C4-2B (cell line): ENCODE results near the gene STK11IP.
"Not testable (repeated sequence)": the region's sequence is repeated elsewhere in the genome, so short reads cannot be mapped to it uniquely, and the experiment has no call there.

Experiments used
- H3K27ac ChIP-seq: fragments of 450-650 bp; 2 replicates; pipeline ENCODE4 v1.5.1; 2017
- ZFX ChIP-seq: fragments of 450-650 bp; IDR thresholded peaks from 2 replicates; pipeline ENCODE4 v1.6.1; 2017
- TF ChIP-seq, protein P1 (sequence below): fragments of 450-650 bp; conservative IDR thresholded peaks from 2 replicates; pipeline ENCODE4 v1.5.1; 2017; ENCODE audit warnings: mild to moderate bottlenecking

The STK11IP gene

DNA sequence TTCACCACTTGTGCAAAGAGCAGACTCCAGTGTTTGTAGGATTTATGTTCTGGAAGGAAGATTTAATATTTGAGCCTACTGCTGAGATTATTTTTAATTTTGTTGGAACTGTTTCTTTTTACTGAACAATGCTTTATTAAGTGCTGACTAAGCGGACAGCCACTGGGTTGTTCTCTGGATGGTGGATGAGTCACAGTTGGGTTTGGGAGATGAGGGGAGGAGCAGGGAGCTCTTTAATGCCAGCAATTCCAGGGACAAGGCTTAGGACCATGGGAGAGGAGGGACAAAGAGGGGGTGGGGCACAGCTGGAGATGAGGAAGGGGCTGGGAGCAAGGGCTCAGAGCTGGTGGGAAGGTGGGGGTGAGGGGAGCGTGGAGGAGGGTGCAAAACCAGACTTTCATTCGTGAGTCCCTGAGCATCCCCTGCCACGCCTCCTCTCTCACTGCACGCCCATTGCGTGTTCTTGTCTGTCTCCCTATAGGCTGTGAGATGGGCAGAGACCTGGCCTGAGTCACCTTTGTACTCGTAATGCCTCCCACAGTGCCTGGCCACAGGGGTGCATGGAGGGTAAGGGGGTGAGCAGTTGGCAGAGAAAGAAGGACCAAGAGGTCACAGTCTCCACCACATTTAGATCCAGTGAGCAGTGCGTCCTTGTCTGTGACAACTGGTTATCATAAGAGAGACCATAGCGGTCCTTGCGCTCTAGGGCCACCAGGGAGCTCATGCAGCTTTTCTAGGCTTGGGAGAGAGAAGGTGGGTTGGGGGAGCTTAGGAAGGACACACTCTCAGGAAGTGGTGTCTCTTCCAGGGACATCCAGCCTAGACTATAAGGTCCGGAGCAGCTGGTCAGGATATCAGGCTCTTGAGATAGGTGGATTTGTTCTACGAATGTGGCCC is 48.2 kb downstream of the STK11IP start:
- TF ChIP-seq, protein P1, sequence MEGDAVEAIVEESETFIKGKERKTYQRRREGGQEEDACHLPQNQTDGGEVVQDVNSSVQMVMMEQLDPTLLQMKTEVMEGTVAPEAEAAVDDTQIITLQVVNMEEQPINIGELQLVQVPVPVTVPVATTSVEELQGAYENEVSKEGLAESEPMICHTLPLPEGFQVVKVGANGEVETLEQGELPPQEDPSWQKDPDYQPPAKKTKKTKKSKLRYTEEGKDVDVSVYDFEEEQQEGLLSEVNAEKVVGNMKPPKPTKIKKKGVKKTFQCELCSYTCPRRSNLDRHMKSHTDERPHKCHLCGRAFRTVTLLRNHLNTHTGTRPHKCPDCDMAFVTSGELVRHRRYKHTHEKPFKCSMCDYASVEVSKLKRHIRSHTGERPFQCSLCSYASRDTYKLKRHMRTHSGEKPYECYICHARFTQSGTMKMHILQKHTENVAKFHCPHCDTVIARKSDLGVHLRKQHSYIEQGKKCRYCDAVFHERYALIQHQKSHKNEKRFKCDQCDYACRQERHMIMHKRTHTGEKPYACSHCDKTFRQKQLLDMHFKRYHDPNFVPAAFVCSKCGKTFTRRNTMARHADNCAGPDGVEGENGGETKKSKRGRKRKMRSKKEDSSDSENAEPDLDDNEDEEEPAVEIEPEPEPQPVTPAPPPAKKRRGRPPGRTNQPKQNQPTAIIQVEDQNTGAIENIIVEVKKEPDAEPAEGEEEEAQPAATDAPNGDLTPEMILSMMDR = no peak
- TF ChIP-seq ZFX = no peak
- H3K27ac ChIP-seq = no peak overlapping the region

DNA sequence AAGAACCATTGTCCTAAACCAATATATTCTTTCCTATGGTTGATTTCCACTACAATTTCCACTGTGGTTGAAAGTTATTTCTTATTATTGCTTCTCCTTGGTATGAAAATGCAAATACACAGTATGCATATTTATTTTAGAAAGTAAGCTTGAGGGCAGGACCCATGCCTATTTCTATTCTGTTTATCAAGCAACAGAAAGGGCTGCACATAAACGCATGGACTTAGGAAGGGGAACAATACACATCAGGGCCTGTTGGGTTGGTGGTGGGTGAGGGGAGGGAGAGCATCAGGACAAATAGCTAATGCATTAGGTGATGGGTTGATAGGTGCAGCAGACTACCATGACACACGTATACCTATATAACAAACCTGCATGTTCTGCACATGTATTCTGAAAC is 50.5 kb downstream of the STK11IP start:
- TF ChIP-seq, protein P1 = no peak
- no peak for TF ChIP-seq ZFX
- no peak overlapping the region for H3K27ac ChIP-seq

DNA sequence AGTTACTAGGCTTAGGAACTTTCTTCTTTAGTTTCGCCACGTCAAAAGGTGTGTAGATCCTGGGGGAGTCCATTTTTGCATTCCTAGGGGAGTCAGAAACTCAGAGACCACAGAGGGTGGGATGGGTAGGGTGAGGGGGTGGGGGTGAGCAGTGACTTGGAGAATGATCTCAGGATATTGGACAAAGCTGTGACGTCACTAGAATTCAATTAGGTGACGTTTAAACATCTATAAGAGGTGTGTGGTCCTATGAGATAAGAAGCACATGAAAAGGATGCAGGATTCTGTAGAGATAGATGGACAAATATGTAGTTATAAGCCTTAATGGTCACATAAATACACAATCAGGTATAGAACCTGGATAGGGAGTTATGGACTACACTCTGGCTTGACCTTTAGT is 51.3 kb downstream of the STK11IP start:
- H3K27ac ChIP-seq = no peak overlapping the region
- TF ChIP-seq ZFX = no peak
- TF ChIP-seq, protein P1 = no peak

DNA sequence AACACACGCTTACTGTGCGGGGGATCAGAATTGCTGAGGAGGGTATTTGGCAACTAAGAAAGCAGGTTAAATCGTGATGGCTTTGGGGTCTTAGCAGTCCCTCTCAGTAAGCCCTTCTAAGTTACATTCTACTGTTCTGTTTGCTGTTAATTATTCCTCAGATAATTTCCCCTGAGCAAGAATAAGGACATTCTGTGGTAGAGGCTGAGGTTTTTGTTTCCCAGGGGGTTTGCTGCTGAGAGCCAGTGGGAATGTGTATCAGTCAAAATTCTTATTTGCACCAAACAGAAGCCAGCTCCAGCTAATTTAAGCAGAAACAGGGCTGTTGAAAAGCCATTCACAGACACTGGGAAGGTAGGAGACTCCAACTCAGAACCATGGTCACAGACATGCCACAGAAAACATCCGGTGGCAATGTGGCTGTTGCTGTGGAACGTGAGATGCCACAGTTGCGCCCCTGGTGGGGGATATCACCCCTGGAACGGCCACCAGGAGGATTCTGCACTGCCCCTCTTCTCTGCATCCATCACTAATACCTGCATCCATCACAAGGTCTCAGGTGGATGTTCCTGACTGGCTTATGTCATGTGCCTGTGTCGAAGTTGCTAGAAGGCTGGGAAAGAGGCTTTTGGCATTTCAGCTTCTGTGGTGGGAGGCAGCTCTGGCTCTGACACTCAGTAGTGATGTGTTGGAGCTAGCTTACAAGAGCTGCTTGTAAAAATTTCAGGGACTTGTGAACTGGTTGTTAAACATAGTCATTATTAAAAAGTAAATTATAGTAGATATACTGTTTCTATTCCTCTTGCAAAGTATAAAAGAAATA is 53.0 kb downstream of the STK11IP start:
- TF ChIP-seq, protein P1 = no peak
- TF ChIP-seq ZFX = no peak
- no peak overlapping the region for H3K27ac ChIP-seq

DNA sequence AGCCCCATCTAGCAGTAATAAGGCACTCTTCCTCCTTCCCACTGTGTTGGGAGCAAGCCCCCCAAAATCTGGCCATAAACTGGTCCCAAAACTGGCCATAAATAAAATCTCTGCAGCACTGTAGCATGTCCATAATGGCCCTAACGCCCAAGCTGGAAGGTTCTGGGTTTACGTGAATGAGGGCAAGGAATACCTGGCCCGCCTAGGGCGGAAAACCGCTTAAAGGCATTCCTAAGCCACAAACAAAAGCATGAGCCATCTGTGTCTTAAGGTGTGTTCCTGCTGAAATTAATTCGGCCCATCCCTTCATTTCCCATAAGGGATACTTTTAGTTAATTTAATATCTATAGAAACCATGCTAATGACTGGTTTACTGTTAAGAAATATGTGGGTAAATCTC is 54.0 kb downstream of the STK11IP start:
- not testable (repeated sequence) for H3K27ac ChIP-seq

DNA sequence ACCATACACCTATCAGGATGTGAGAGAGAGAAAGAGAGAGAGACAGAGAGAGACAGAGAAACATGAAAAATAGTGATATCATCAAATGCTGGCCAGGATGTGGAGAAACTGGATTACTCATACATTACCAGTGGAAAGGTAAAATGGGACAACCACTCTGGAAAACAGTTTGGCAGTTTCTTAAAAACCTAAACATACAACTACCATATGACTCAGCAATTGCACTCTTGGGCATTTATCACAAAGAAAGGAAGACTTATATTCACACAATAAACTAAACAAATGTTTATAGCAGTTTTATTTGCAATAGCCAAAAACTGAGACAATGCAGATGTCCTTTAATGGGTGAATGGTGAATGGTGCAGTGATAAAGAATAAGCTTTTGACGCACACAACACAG is 58.9 kb downstream of the STK11IP start:
- no peak overlapping the region for H3K27ac ChIP-seq
- TF ChIP-seq, protein P1 = no peak
- TF ChIP-seq ZFX = no peak

GRCh38 chr2:219658196-219658846 is 60.7 kb downstream of the STK11IP start:
- H3K27ac ChIP-seq = no peak overlapping the region
- TF ChIP-seq, protein P1 = no peak
- TF ChIP-seq ZFX = no peak
